ENCODE data around the gene SYTL2.

SYTL2 gene

DNA sequence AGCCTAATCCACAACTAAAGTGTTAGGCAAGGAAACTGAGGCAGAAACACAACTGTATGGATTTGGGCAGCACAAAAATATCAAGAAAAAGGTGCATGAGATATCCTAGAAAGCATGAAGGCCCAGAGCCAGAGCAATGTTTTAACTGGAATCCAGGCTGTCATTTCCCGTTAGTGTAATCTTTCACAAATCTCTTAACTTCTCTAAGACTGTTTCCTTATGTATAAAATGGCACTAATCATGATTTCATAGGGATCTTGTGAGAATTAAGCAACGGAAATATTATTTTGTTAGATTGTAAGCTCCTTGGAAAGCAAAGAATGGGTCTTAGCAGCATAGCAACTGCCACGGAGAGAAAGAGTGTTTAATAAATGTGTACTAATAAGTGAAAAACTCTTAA is 14.7 kb upstream of the SYTL2 start:
- FAIRE-seq, result no peak

DNA sequence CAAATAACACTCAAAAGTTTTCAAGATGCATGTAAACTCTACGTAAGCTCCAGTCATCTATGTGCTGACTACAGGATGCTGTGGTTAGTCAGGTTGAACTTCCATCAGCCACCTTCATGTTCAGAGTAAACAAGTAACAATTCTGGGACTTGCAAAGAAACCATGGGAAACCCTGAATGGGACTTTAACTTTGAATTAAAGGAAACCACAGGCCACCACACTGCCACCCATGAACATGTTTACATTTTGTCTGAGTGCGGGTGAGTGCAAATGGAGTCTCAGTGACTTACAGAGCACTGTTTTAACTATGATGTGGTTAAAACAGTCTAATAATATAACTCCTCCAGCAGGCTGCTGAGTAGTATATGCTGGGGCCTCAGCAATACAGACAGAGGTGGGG is 12.9 kb upstream of the SYTL2 start:
- no peak for FAIRE-seq

DNA sequence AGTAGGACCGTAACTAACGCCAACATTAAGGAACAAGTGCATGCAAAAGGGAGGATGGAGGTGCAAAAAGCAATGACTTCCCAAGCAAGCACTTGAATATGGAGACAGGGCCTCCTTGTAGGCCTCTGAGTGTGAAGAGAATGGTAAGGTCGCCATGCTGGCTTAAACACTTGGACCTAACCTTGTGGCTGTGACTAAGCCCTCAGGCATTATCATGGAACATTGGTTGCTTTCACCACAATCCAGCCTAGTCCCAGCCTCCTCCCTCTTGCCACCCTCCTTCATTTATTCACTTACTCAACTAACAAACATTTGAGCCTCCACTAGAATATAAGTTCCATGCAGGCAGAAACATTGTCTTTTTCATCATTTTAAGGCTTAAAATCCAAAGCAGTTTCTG is 11.9 kb upstream of the SYTL2 start:
- FAIRE-seq, result no peak

DNA sequence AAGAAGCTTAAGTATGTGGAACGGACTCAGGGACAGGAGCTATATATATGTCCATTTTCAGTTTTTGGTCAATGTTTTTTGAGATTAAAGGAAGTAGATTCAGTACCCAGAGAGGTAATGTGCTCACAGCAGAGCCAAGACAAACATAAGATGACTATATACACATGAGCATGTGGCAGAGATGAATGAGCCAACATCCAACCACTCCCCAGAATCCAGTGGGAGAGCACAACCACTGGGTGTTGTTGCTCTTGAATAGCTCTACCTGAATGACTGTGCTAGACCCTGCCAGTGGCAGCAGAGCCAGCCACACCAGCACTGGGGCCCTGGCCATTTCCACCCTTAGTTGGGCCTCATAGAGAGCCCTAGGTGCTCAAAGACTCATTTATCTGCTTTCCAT is 10.7 kb upstream of the SYTL2 start:
- no peak for FAIRE-seq

DNA sequence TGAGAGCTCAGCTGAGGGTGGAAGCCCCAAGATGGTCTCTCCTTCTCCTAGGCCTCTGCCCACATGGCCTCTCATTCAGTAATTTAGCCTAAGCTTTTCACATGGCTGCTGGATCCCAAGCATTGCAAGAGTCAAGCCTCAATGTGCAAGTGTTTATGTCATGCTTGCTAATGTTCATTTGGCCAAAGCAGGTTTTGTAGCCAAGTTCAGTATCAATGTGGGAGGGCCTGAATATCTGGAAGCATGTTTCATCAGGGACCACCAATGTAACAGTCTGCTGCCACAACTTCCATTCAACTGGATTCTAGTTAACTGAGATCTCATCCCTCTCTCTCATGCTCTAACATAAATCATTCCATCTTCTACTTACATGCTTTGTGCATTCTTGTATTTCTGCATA is 8.5 kb upstream of the SYTL2 start:
- FAIRE-seq, result no peak

GRCh38 chr11:85815186-85815931 is 4.4 kb upstream of the SYTL2 start:
- no peak for FAIRE-seq

- no peak for FAIRE-seq
These were observed 2.8 kb upstream of the SYTL2 start for GRCh38 chr11:85813721-85814120.

DNA sequence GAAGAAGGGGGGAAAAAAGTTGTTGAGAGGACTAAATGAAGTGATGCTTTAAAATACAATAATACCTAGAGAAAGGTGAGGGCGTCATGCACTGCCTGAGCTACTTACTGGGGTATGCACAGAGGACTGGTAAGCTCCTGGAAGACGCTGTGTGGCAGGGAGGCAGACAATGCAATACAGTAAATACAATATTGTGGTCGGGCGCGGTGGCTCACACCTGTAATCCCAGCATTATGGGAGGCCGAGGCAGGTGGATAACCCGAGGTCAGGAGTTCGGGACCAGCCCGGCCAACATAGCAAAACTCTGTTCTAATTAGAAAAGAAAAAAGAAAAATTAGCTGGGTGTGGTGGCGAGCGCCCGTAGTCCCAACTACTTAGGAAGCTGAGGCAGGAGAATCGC is 683 bp upstream of the SYTL2 start:
- no peak for FAIRE-seq

GRCh38 chr11:85810521-85810870 is 445 bp downstream of the SYTL2 start:
- no peak for FAIRE-seq

- no peak for FAIRE-seq
These were observed 1.1 kb downstream of the SYTL2 start for GRCh38 chr11:85809863-85810262.

DNA sequence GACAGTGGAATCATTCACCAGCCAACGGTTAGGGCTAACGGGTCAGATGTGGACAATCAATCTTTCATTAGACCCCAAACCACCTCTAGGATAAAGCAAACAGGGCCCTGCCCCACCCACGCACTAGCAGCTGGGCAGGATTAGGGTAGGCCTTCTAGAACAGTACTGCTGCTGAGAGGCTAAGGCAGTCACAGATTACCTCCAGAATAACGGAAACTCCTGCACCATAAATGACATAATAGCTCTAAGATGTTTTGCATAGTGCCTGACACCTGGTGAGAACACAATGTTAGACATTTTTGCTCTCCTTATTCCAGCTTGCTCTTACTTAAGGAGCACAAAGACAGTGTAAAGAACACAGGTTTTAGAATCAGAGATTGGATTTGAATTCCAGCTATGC is 1.8 kb downstream of the SYTL2 start:
- no peak for FAIRE-seq

DNA sequence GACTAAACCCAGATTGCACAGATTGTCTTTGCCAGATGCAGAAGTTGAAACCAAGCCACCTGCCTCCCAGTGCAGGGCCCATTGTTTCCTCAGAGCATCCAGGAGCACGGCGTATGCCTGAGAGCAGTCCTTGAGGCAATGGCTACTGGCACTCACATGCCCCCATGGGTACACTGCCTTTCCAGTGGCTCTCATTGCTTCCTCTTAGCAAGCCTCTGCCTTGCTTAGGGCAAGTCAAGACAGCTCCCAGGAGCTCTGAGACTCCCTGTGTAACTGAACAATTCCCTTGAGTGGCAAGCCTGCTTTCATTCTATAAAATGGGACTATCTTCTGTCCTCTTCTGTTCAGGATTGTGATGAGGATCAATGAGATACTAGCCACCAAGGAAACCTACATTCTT is 4.1 kb downstream of the SYTL2 start:
- FAIRE-seq, result no peak

- no peak for FAIRE-seq
These were observed 4.9 kb downstream of the SYTL2 start for GRCh38 chr11:85806016-85806415.

GRCh38 chr11:85805387-85805786 is 5.6 kb downstream of the SYTL2 start:
- no peak for FAIRE-seq

DNA sequence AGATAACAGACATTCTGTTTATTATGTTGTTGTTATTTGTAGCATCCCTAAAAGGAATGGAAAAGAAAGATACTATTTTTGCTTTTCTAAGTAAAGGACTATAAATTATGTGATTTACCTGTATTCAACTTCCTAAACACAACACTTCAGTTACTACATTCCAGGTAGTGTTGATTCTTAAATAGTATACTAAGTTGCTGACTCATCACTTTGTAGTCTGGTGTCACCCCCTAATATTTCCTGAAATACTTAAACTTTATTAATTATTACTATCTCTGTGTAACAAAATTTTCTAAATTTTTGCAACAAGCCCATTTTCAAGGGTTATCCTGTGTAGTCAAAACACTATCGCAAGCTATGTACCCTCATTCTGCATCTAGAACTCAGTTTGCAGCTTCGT is 7.0 kb downstream of the SYTL2 start:
- FAIRE-seq, result no peak

DNA sequence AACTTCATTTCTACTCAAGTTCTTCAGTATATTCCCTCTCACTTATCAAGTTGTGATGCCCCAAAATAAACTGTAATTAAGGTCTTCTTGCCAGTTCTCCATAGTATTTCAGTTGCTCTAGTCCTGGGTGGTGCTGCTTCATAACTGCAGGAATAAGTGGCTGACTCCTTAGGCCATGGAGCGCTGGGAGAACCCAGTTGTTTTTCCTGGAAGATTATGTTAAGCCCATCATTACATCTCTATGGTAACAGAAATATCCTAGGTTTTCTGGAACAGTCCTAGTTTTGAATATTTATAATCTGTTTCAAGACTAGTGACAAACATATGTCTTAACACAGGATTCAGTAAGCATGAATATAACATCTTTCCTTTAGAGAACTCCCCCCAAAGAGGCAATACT is 7.6 kb downstream of the SYTL2 start:
- FAIRE-seq, result no peak

GRCh38 chr11:85801527-85801926 is 9.4 kb downstream of the SYTL2 start:
- no peak for FAIRE-seq

GRCh38 chr11:85800595-85801342 is 10.2 kb downstream of the SYTL2 start:
- no peak for FAIRE-seq

DNA sequence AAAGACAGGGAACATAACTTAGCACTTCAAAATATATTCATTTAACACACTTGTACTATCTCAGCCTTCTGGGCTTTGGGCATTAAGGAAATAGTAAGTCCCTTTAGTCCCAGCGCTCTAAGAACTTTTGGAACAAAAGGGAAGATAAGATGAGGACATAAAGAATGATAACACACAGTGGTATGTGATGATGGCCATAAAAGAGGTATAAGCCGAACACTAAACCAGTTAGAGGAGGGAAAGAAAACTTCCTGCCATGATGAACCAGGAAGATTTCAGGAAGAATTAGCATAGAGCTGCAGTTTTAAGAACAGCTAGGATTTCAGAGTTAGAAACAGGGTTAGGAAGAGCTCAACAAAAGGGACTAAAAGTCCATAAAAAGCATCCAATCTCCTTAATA is 11.8 kb downstream of the SYTL2 start:
- FAIRE-seq, result no peak

- FAIRE-seq, result no peak
These were observed 12.6 kb downstream of the SYTL2 start for GRCh38 chr11:85798361-85798760.

- no peak for FAIRE-seq
These were observed 15.0 kb downstream of the SYTL2 start for GRCh38 chr11:85795712-85796487.

GRCh38 chr11:85791409-85791990 is 19.4 kb downstream of the SYTL2 start:
- no peak for FAIRE-seq

All from colon (tissue), 2 donors.